HCT116 (cell line): Measurements from ENCODE around the gene OCA2. TPM values are rescaled to one million over a fixed set of nuclear protein-coding genes. Genes with fewer than 3 reads are reported as not detected.

Source experiments
- ATAC-seq: fragments of 200-7000 bp; cut with Tn5 transposase; 2 replicates; pipeline ENCODE4 v1.9.1; 2020; ENCODE audit warnings: mild to moderate bottlenecking, moderate library complexity
- BruUV-seq: library from RNA; stranded (reverse); fragments of 400-500 nt; replicated peaks from 2 replicates; lab custom pipeline; 2021; lab: Mats Ljungman, UMichigan
- CTCF ChIA-PET: fragments of 300-600 bp; sonication (Branson Sonifier 250); formaldehyde crosslinking; loops from one replicate; lab custom pipeline; 2021; ENCODE audit warnings: antibody characterized with exemption; lab: Charles Lee
- POLR2A ChIA-PET: fragments of 300-600, 350-600 bp; sonication (Branson Sonifier 250); formaldehyde crosslinking; loops from one replicate; lab custom pipeline; 2021; ENCODE audit warnings: antibody characterized with exemption; lab: Charles Lee
- RAD21 ChIA-PET, 2 experiments: fragments of 300-600 bp; sonication (Branson Sonifier 250); formaldehyde crosslinking; loops; one replicate each; lab custom pipeline; 2023; ENCODE audit warnings: low total read pairs in 2 of 2; ENCODE audit not compliant: uncharacterized antibody in 2 of 2, unreplicated experiment in 2 of 2, low non-redundant PET in 1 of 2; lab: Charles Lee
- DNase-seq: peaks from one replicate; pipeline ENCODE4 v3.0.0-alpha.2; 2010; ENCODE audit warnings: low read depth, low spot score
- H2AFZ ChIP-seq: fragments of 200-600 bp; shearing (Covaris generic), sonication (generic); 2 replicates; pipeline ENCODE4 v1.6.1; 2017; ENCODE audit warnings: low read depth, mixed run types, mixed read lengths, antibody characterized with exemption, low read length; ENCODE audit not compliant: poor library complexity, severe bottlenecking
- H3K27ac ChIP-seq: 2 replicates; pipeline ENCODE4 v1.5.1; 2012; ENCODE audit warnings: low read depth, low read length
- H3K27me3 ChIP-seq: fragments of 200-600 bp; sonication (generic); 2 replicates; pipeline ENCODE4 v1.6.1; 2016; ENCODE audit warnings: mixed run types, low read length, mixed read lengths; ENCODE audit not compliant: insufficient read depth
- H3K36me3 ChIP-seq, 2 experiments: fragments of 200-500 bp in 1 of 2; fragments of 200-600 bp in 1 of 2; sonication (Bioruptor generic) in 1 of 2; sonication (generic) in 1 of 2; 2 replicates each; pipeline versions ENCODE4 v1.5.1 to v1.6.1; 2014 to 2016; ENCODE audit warnings: low read length in 2 of 2, inconsistent platforms in 1 of 2, mixed read lengths in 1 of 2, mixed run types in 1 of 2; ENCODE audit not compliant: insufficient read depth in 2 of 2, control insufficient read depth in 1 of 2
- H3K4me1 ChIP-seq, 2 experiments: fragments of 200-600 bp in 1 of 2; sonication (generic) in 1 of 2; 2 replicates each; pipeline versions ENCODE4 v1.5.1 to v1.6.1; 2012 to 2017; ENCODE audit warnings: low read length in 2 of 2, inconsistent platforms in 1 of 2, mild to moderate bottlenecking in 1 of 2, mixed read lengths in 1 of 2, mixed run types in 1 of 2, moderate library complexity in 1 of 2; ENCODE audit not compliant: insufficient read depth in 2 of 2, control insufficient read depth in 1 of 2
- H3K4me2 ChIP-seq: fragments of 200-600 bp; sonication (generic); 2 replicates; pipeline ENCODE4 v1.6.1; 2017; ENCODE audit warnings: mixed run types, low read length, mixed read lengths
- H3K4me3 ChIP-seq, 2 experiments: fragments of 200-600 bp in 1 of 2; sonication (generic) in 1 of 2; replicated peaks in 1 of 2; 2 replicates each; pipeline ENCODE4 v1.5.1; 2011 to 2016; ENCODE audit warnings: low read length in 2 of 2, control low read depth in 1 of 2, low read depth in 1 of 2, mild to moderate bottlenecking in 1 of 2, mixed read lengths in 1 of 2, mixed run types in 1 of 2
- H3K79me2 ChIP-seq: fragments of 200-600 bp; sonication (generic); 2 replicates; pipeline ENCODE4 v1.6.1; 2017; ENCODE audit warnings: mild to moderate bottlenecking, mixed run types, low read length, moderate library complexity, mixed read lengths; ENCODE audit not compliant: insufficient read depth
- H3K9ac ChIP-seq: fragments of 200-600 bp; sonication (generic); 2 replicates; pipeline ENCODE4 v1.6.1; 2016; ENCODE audit warnings: low read length, mixed read lengths
- H3K9me2 ChIP-seq: fragments of 200-600 bp; sonication (generic), shearing (Covaris generic); 2 replicates; pipeline ENCODE4 v1.6.1; 2017; ENCODE audit warnings: mixed run types, mild to moderate bottlenecking, moderate library complexity; ENCODE audit not compliant: insufficient read depth
- H3K9me3 ChIP-seq, 2 experiments: fragments of 200-500 bp in 1 of 2; fragments of 200-600 bp in 1 of 2; sonication (Bioruptor generic) in 1 of 2; sonication (generic) in 1 of 2; 2 replicates each; pipeline ENCODE4 v1.6.1; 2014 to 2017; ENCODE audit warnings: low read length in 2 of 2, mixed read lengths in 2 of 2, inconsistent platforms in 1 of 2, low read depth in 1 of 2, mild to moderate bottlenecking in 1 of 2, mixed run types in 1 of 2, moderate library complexity in 1 of 2; ENCODE audit not compliant: control insufficient read depth in 1 of 2, insufficient read depth in 1 of 2
- H4K20me1 ChIP-seq: fragments of 200-600 bp; sonication (generic), shearing (Covaris generic); 2 replicates; pipeline ENCODE4 v1.6.1; 2017; ENCODE audit warnings: mixed run types, mild to moderate bottlenecking, moderate library complexity; ENCODE audit not compliant: insufficient read depth
- CBX3 ChIP-seq: IDR thresholded peaks from 2 replicates; pipeline ENCODE4 v1.6.1; 2012; ENCODE audit warnings: low read depth
- CEBPB ChIP-seq: IDR thresholded peaks from 2 replicates; pipeline ENCODE4 v1.6.1; 2012; ENCODE audit warnings: low read depth
- FOSL1 ChIP-seq: IDR thresholded peaks from 2 replicates; pipeline ENCODE4 v1.6.1; 2012; ENCODE audit warnings: low read depth
- JUND ChIP-seq: IDR thresholded peaks from 2 replicates; pipeline ENCODE4 v1.6.1; 2012
- POLR2A ChIP-seq: IDR thresholded peaks from 2 replicates; pipeline ENCODE4 v1.7.0; 2011; ENCODE audit warnings: borderline replicate concordance; ENCODE audit not compliant: insufficient read depth, insufficient read length; ENCODE audit errors: extremely low read depth
- POLR2AphosphoS5 ChIP-seq: IDR thresholded peaks from 2 replicates; pipeline ENCODE4 v1.6.1; 2011; ENCODE audit warnings: mild to moderate bottlenecking, low read depth, low read length, moderate library complexity
- RAD21 ChIP-seq: IDR thresholded peaks from 2 replicates; pipeline ENCODE4 v1.6.1; 2012; ENCODE audit warnings: low read depth, mild to moderate bottlenecking
- SIN3A ChIP-seq: IDR thresholded peaks from 2 replicates; pipeline ENCODE4 v1.6.1; 2012; ENCODE audit warnings: low read depth
- SP1 ChIP-seq: IDR thresholded peaks from 2 replicates; pipeline ENCODE4 v1.6.1; 2012; ENCODE audit warnings: low read depth
- SRF ChIP-seq: IDR thresholded peaks from 2 replicates; pipeline ENCODE4 v1.6.1; 2012; ENCODE audit warnings: low read depth
- TCF7L2 ChIP-seq: IDR thresholded peaks from 2 replicates; pipeline ENCODE4 v1.7.0; 2011; ENCODE audit warnings: borderline replicate concordance, inconsistent platforms; ENCODE audit not compliant: insufficient read depth, insufficient read length; ENCODE audit errors: extremely low read depth
- YY1 ChIP-seq: IDR thresholded peaks from 2 replicates; pipeline ENCODE4 v1.6.1; 2011; ENCODE audit warnings: low read length, low read depth, moderate library complexity, mild to moderate bottlenecking; ENCODE audit not compliant: insufficient replicate concordance; ENCODE audit errors: extremely low read depth
- ZFX ChIP-seq: fragments of 450-650 bp; IDR thresholded peaks from 2 replicates; pipeline ENCODE4 v1.6.1; 2017
- intact Hi-C: fragments of 100-400 bp; cut with micrococcal nuclease; formaldehyde crosslinking; loops from 2 replicates; pipeline ENCODE4 v1.10.0; 2022
- total RNA-seq: library from RNA; stranded (reverse); gene quantifications from one replicate; pipeline ENCODE4 v1.2.1, GENCODE V29; 2021; ENCODE audit not compliant: unreplicated experiment
- TF ChIP-seq, protein P1 (sequence below): IDR thresholded peaks from 2 replicates; pipeline ENCODE4 v1.6.1; 2012
- TF ChIP-seq, protein P2 (sequence below), 3 experiments: fragments of 200-600 bp in 1 of 3; sonication (generic) in 1 of 3; IDR thresholded peaks in 2 of 3; conservative IDR thresholded peaks in 1 of 3; 2 replicates each; pipeline ENCODE4 v1.5.1; 2012 to 2017; ENCODE audit warnings: low read depth in 2 of 3, low read length in 2 of 3, antibody characterized with exemption in 1 of 3, borderline replicate concordance in 1 of 3, control low read depth in 1 of 3, mild to moderate bottlenecking in 1 of 3, mixed read lengths in 1 of 3, mixed run types in 1 of 3, moderate library complexity in 1 of 3; ENCODE audit not compliant: insufficient read depth in 1 of 3
- TF ChIP-seq, protein P3 (sequence below): IDR thresholded peaks from 2 replicates; pipeline ENCODE4 v1.6.1; 2012

Gene OCA2
- total RNA-seq, 1 experiment from 2014 or later: not detected

DNA sequence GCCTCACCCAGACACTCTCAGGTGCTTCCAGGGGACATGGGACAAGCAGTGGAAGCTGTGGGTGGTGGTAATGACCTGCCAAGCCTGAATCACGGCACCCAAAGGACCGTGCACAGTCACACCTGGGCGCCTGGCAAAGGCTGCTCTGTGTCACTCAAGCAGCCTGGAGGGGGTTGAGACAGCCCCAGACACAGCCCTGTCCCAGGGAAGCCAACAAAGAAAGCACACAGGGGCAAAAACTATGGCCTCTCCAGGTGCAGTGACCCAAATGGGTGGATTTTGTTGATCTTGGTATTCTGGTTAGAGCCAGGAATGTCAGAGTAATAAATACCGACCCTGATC lies 15.0 kb upstream of the OCA2 start:
- TF ChIP-seq FOSL1 (no peak), SP1 (no peak), TCF7L2 (no peak), SRF (no peak), CEBPB (no peak), SIN3A (no peak), CBX3 (no peak), RAD21 (no peak)
- TF ChIP-seq, protein P1, sequence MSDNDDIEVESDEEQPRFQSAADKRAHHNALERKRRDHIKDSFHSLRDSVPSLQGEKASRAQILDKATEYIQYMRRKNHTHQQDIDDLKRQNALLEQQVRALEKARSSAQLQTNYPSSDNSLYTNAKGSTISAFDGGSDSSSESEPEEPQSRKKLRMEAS: no peak
- TF ChIP-seq, all 23 proteins: peak for 0
- Histone ChIP-seq H3K9me3 (no peaks in the 10 kb centered on the region), H4K20me1 (no peaks in the 10 kb centered on the region), H3K9ac (no peak overlapping the region), H3K9me2 (no peaks in the 10 kb centered on the region), H3K4me3 (no peak overlapping the region), H3K4me2 (no peak overlapping the region), H2AFZ (no peak overlapping the region), H3K27me3 (no peaks in the 10 kb centered on the region), H3K4me1 (no peaks in the 10 kb centered on the region), H3K27ac (no peak overlapping the region), H3K79me2 (no peaks in the 10 kb centered on the region), H3K36me3 (peaks cover 4 to 18% of the 10 kb centered on the region in 2 experiments; a peak in 2 of 4 replicates)
- BruUV-seq: no TSS peak
- no peak for ATAC-seq
- CTCF ChIA-PET: no interaction called here
- intact Hi-C loops: no loop called here
- no peak for DNase-seq
- RAD21 ChIA-PET: no interaction called here
- POLR2A ChIA-PET: no interaction called here

DNA sequence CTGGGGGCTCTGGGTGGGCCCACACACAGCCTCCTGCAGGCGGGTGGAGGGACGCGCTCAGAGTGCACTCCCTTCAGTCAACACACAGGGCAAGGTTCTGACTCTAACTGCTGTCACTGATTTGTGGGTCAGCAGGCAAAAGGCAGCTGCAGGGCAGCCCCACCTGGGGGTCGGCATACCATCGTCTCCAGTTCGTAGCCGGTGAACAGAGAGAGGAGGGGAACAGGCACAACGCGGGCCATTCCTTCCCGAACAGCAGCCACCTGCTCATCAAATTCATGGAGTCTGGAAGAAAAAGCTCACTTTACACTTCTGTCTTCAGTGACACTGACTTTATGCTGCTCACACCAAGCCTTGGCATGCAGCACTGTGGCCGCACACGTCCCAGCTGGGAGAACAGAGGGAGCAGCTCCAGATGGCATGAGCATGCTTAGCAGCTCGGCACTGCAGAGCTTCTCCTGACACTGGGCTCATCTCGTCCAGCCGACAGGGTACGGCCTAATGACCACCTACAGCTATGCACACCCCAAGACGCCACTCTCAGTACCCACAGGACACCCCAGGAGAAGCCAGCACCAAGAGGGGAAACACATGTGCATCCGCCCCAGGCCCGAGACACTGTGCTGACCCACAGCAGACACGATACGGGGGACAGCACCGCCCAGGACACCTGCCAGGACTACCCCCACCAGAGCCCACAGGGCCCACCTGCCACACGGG lies 14.4 kb upstream of the OCA2 start:
- Histone ChIP-seq H3K27ac (no peak overlapping the region), H3K9me3 (no peaks in the 10 kb centered on the region), H3K36me3 (peaks cover 4 to 18% of the 10 kb centered on the region in 2 experiments; a peak in 2 of 4 replicates), H3K27me3 (no peaks in the 10 kb centered on the region), H3K79me2 (no peaks in the 10 kb centered on the region), H3K4me2 (no peak overlapping the region), H2AFZ (no peak overlapping the region), H3K9me2 (no peaks in the 10 kb centered on the region), H3K9ac (no peak overlapping the region), H3K4me3 (no peak overlapping the region), H4K20me1 (no peaks in the 10 kb centered on the region), H3K4me1 (no peaks in the 10 kb centered on the region)
- intact Hi-C loops: no loop called here
- ChIA-PET CTCF (no interaction called here), POLR2A (no interaction called here), RAD21 (no interaction called here)
- no peak for DNase-seq
- ATAC-seq: no peak
- TF ChIP-seq JUND (no peak), POLR2A (no peak), POLR2AphosphoS5 (no peak), SP1 (no peak), YY1 (no peak), CEBPB (no peak), CBX3 (no peak), ZFX (no peak), RAD21 (no peak)
- TF ChIP-seq, protein P1: no peak
- TF ChIP-seq, protein P2, sequence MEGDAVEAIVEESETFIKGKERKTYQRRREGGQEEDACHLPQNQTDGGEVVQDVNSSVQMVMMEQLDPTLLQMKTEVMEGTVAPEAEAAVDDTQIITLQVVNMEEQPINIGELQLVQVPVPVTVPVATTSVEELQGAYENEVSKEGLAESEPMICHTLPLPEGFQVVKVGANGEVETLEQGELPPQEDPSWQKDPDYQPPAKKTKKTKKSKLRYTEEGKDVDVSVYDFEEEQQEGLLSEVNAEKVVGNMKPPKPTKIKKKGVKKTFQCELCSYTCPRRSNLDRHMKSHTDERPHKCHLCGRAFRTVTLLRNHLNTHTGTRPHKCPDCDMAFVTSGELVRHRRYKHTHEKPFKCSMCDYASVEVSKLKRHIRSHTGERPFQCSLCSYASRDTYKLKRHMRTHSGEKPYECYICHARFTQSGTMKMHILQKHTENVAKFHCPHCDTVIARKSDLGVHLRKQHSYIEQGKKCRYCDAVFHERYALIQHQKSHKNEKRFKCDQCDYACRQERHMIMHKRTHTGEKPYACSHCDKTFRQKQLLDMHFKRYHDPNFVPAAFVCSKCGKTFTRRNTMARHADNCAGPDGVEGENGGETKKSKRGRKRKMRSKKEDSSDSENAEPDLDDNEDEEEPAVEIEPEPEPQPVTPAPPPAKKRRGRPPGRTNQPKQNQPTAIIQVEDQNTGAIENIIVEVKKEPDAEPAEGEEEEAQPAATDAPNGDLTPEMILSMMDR (IDR thresholded peaks at IDR 0.05 in 2 of 3, conservative IDR thresholded peaks at IDR 0.05 in 1 of 3; ENCODE audit: borderline replicate concordance in 1 of 3, insufficient read depth in 1 of 3, low read depth in 2 of 3, low read length in 2 of 3): no peak
- TF ChIP-seq, protein P3, sequence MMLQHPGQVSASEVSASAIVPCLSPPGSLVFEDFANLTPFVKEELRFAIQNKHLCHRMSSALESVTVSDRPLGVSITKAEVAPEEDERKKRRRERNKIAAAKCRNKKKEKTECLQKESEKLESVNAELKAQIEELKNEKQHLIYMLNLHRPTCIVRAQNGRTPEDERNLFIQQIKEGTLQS: no peak
- no TSS peak for BruUV-seq
